Endothelial cell of umbilical vein (primary cell): ENCODE data around the gene PROB1. TPM values are rescaled to one million over a fixed set of nuclear protein-coding genes. Genes with fewer than 3 reads are reported as not detected.

ENCODE experiments used
- BruUV-seq: library from RNA; stranded (reverse); fragments of 400-500 nt; replicated peaks from 2 replicates; lab custom pipeline; 2021; lab: Mats Ljungman, UMichigan
- CTCF ChIA-PET: fragments of 300-600, 350-600 bp; sonication (Branson Sonifier 250); formaldehyde crosslinking; loops from one replicate; lab custom pipeline; 2021; ENCODE audit warnings: antibody characterized with exemption, inconsistent platforms; lab: Charles Lee
- POLR2A ChIA-PET: fragments of 300-600, 350-600 bp; sonication (Branson Sonifier 250); formaldehyde crosslinking; loops from one replicate; lab custom pipeline; 2021; ENCODE audit warnings: antibody characterized with exemption, inconsistent platforms; lab: Charles Lee
- DNase-seq: peaks from one replicate; pipeline ENCODE4 v3.0.0-alpha.2; 2011; ENCODE audit warnings: low read depth, low spot score
- FAIRE-seq: peaks from 2 replicates; lab custom pipeline; 2011; peaks lifted over from hg19 to GRCh38; lab: Jason Lieb, UNC
- H2AFZ ChIP-seq: 2 replicates; pipeline ENCODE4 v1.6.0; 2012; ENCODE audit warnings: low read depth, low read length, control low read depth, inconsistent platforms
- H3K27ac ChIP-seq: 2 replicates; pipeline ENCODE4 v1.5.1; 2011; ENCODE audit warnings: low read depth, mild to moderate bottlenecking, control low read depth, low read length, moderate library complexity; ENCODE audit not compliant: insufficient read depth
- H3K27me3 ChIP-seq, 2 experiments: 2 replicates each; pipeline versions ENCODE4 v1.6.0 to v1.6.1; 2011; ENCODE audit warnings: low read length in 2 of 2, mixed read lengths in 1 of 2; ENCODE audit not compliant: control insufficient read depth in 2 of 2, insufficient read depth in 2 of 2
- H3K36me3 ChIP-seq, 2 experiments: 2 replicates in 1 of 2; 3 replicates in 1 of 2; pipeline ENCODE4 v1.5.1; 2011; ENCODE audit warnings: low read length in 2 of 2, mild to moderate bottlenecking in 1 of 2, moderate library complexity in 1 of 2; ENCODE audit not compliant: control insufficient read depth in 2 of 2, insufficient read depth in 2 of 2; ENCODE audit errors: extremely low read depth in 1 of 2
- H3K4me1 ChIP-seq: 3 replicates; pipeline ENCODE4 v1.5.1; 2011; ENCODE audit warnings: mild to moderate bottlenecking, low read length; ENCODE audit not compliant: control insufficient read depth, insufficient read depth; ENCODE audit errors: extremely low read depth
- H3K4me2 ChIP-seq: 2 replicates; pipeline ENCODE4 v1.6.1; 2011; ENCODE audit warnings: low read length, control low read depth, mixed read lengths; ENCODE audit not compliant: insufficient read depth
- H3K4me3 ChIP-seq, 3 experiments: fragments of 200-600 bp in 1 of 3; sonication (generic), shearing (Covaris generic) in 1 of 3; replicated peaks in 1 of 3; 2 replicates each; pipeline ENCODE4 v1.5.1; 2011 to 2016; ENCODE audit warnings: control low read depth in 3 of 3, low read length in 3 of 3, mild to moderate bottlenecking in 2 of 3, inconsistent platforms in 1 of 3, low read depth in 1 of 3, moderate library complexity in 1 of 3; ENCODE audit not compliant: insufficient read depth in 1 of 3
- H3K79me2 ChIP-seq: 2 replicates; pipeline ENCODE4 v1.6.0; 2012; ENCODE audit warnings: low read length, inconsistent platforms; ENCODE audit not compliant: control insufficient read depth, insufficient read depth
- H3K9ac ChIP-seq: replicated peaks from 2 replicates; pipeline ENCODE3; 2011; ENCODE audit warnings: low read length, control low read depth; ENCODE audit not compliant: insufficient read depth; ENCODE audit errors: extremely low read depth
- H3K9me1 ChIP-seq: replicated peaks from 3 replicates; pipeline ENCODE4 v1.6.0; 2011; ENCODE audit warnings: mild to moderate bottlenecking, low read length; ENCODE audit not compliant: control insufficient read depth, insufficient read depth; ENCODE audit errors: extremely low read depth
- H3K9me3 ChIP-seq: replicated peaks from 2 replicates; pipeline ENCODE4 v1.5.1; 2012; ENCODE audit warnings: low read length, inconsistent platforms; ENCODE audit not compliant: control insufficient read depth, insufficient read depth
- H4K20me1 ChIP-seq: replicated peaks from 2 replicates; pipeline ENCODE3; 2011; ENCODE audit warnings: mild to moderate bottlenecking, low read length; ENCODE audit not compliant: control insufficient read depth, insufficient read depth; ENCODE audit errors: extremely low read depth
- EZH2 ChIP-seq: IDR thresholded peaks from 2 replicates; pipeline ENCODE4 v1.6.1; 2012; ENCODE audit warnings: borderline replicate concordance, low read depth, mild to moderate bottlenecking, moderate library complexity, low read length, inconsistent platforms; ENCODE audit not compliant: severe bottlenecking
- FOS ChIP-seq: IDR thresholded peaks from 2 replicates; pipeline ENCODE4 v1.6.1; 2011; ENCODE audit warnings: mild to moderate bottlenecking, low read length, moderate library complexity, borderline replicate concordance; ENCODE audit not compliant: insufficient read depth
- GATA2 ChIP-seq: IDR thresholded peaks from 2 replicates; pipeline ENCODE4 v1.7.0; 2011; ENCODE audit warnings: low read depth, mild to moderate bottlenecking, moderate library complexity, mixed read lengths, low read length; ENCODE audit not compliant: insufficient read length, insufficient read depth
- JUN ChIP-seq: IDR thresholded peaks from 2 replicates; pipeline ENCODE4 v1.6.1; 2011; ENCODE audit warnings: borderline replicate concordance, low read depth; ENCODE audit not compliant: insufficient read length, insufficient read depth
- MYC ChIP-seq: IDR thresholded peaks from one replicate; pipeline ENCODE4 v1.6.1; 2011; ENCODE audit warnings: mild to moderate bottlenecking, low read depth, low read length
- POLR2A ChIP-seq: IDR thresholded peaks from 2 replicates; pipeline ENCODE4 v1.6.1; 2012; ENCODE audit warnings: low read depth, mild to moderate bottlenecking, control low read depth, low read length
- POLR2AphosphoS5 ChIP-seq: IDR thresholded peaks from 2 replicates; pipeline ENCODE4 v1.6.1; 2012; ENCODE audit warnings: low read depth, mild to moderate bottlenecking, control low read depth, low read length, moderate library complexity; ENCODE audit not compliant: insufficient read depth
- dilution Hi-C: fragments of 300-500 bp; cut with MboI; formaldehyde crosslinking; loops from one replicate; pipeline ENCODE4 v1.15.0; 2019; ENCODE audit warnings: low sequenced_read_pairs; ENCODE audit not compliant: extremely low pct_ligation_motif_present
- intact Hi-C: fragments of 100-400 bp; cut with micrococcal nuclease; formaldehyde crosslinking; loops from one replicate; pipeline ENCODE4 v1.10.0; 2022
- polyA plus RNA-seq, 4 experiments: library from polyadenylated mRNA; depleted of rRNA in 3 of 4; stranded (reverse) in 3 of 4; unstranded in 1 of 4; fragments of >200 nt; gene quantifications; 2 replicates each; pipeline versions ENCODE4 v1.2.1 to v1.2.3, GENCODE V29; 2011 to 2012; ENCODE audit warnings: missing spikeins in 1 of 4
- total RNA-seq: library from RNA; stranded (reverse); gene quantifications from 2 replicates; pipeline ENCODE4 v1.2.3, GENCODE V29; 2021
- TF ChIP-seq, protein P1 (sequence below): IDR thresholded peaks from 2 replicates; pipeline ENCODE4 v1.6.1; 2011; ENCODE audit not compliant: insufficient read depth, insufficient read length
- TF ChIP-seq, protein P2 (sequence below), 2 donors: IDR thresholded peaks; 1 replicate in 1 of 2; 2 replicates in 1 of 2; pipeline ENCODE4 v1.5.1; 2011; ENCODE audit warnings: low read length in 2 of 2, mild to moderate bottlenecking in 2 of 2, moderate library complexity in 2 of 2, control low read depth in 1 of 2, inconsistent platforms in 1 of 2, low read depth in 1 of 2; ENCODE audit not compliant: insufficient read depth in 1 of 2; ENCODE audit errors: extremely low read depth in 1 of 2

The PROB1 gene
- total and polyA plus RNA-seq, 2 donors (not counting 3 experiments of a cell fraction or from before 2014, with no cell fraction given): 0.47 to 1.9 TPM

DNA sequence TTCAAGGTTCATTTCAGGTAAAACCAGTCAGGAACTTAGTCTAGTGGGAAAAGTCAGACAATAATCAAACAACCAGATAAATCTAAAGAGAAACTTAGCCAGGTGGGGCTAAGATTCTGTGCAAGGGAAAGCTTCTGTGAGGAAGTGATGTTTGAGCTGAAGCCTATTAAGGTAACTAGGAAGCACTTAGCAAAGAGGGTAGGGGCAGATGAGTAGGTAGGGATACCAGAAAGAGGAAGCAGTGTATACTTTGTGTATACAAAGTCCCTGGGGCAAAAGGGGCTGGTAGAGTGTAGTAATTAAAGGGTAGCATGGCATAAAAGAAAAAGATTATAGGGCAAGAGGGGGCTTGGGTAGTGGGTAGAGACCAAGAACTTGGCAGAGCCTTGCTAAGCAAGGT lies 12.6 kb upstream of the PROB1 start:
- Histone ChIP-seq H3K27me3 (no peaks in the 10 kb centered on the region), H2AFZ (no peak overlapping the region), H3K9me1 (no peaks in the 10 kb centered on the region), H3K9ac (no peak overlapping the region), H3K4me2 (no peak overlapping the region), H3K79me2 (no peaks in the 10 kb centered on the region), H3K4me3 (no peak overlapping the region), H4K20me1 (no peaks in the 10 kb centered on the region), H3K9me3 (no peaks in the 10 kb centered on the region), H3K4me1 (peaks cover 14% of the 10 kb centered on the region), H3K36me3 (no peaks in the 10 kb centered on the region), H3K27ac (no peak overlapping the region)
- FAIRE-seq: no peak
- POLR2A ChIA-PET: no interaction called here
- BruUV-seq: no TSS peak
- dilution Hi-C loops: no loop called here
- intact Hi-C loops: loop anchor here (10.0 kb wide), 1 partner anchor 213 kb away; the partner anchor contains the start of gene SIL1
- TF ChIP-seq, protein P1, sequence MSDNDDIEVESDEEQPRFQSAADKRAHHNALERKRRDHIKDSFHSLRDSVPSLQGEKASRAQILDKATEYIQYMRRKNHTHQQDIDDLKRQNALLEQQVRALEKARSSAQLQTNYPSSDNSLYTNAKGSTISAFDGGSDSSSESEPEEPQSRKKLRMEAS: no peak
- TF ChIP-seq POLR2A: no peak
- no peak for TF ChIP-seq FOS
- no peak for TF ChIP-seq JUN
- TF ChIP-seq POLR2AphosphoS5: no peak
- TF ChIP-seq EZH2: no peak
- TF ChIP-seq MYC: no peak
- TF ChIP-seq GATA2: no peak
- TF ChIP-seq, protein P2, sequence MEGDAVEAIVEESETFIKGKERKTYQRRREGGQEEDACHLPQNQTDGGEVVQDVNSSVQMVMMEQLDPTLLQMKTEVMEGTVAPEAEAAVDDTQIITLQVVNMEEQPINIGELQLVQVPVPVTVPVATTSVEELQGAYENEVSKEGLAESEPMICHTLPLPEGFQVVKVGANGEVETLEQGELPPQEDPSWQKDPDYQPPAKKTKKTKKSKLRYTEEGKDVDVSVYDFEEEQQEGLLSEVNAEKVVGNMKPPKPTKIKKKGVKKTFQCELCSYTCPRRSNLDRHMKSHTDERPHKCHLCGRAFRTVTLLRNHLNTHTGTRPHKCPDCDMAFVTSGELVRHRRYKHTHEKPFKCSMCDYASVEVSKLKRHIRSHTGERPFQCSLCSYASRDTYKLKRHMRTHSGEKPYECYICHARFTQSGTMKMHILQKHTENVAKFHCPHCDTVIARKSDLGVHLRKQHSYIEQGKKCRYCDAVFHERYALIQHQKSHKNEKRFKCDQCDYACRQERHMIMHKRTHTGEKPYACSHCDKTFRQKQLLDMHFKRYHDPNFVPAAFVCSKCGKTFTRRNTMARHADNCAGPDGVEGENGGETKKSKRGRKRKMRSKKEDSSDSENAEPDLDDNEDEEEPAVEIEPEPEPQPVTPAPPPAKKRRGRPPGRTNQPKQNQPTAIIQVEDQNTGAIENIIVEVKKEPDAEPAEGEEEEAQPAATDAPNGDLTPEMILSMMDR (IDR thresholded peaks at IDR 0.05; ENCODE audit: extremely low read depth in 1 of 2, insufficient read depth in 1 of 2, low read depth in 1 of 2, low read length in 2 of 2): no peak
- CTCF ChIA-PET: interaction anchor here (1.6 kb wide), 1 partner anchor 11 kb away, joined by 3 read pairs; no protein-coding TSS in a partner anchor
- DNase-seq: no peak
